GM12891 (cell line): ENCODE measurements around the gene MACROH2A1.

Source experiments
- DNase-seq: peaks from one replicate; pipeline ENCODE4 v3.0.0; 2011; ENCODE audit warnings: low spot score; ENCODE audit not compliant: insufficient read length
- FAIRE-seq: peaks from 2 replicates; lab custom pipeline; 2011; peaks lifted over from hg19 to GRCh38; lab: Jason Lieb, UNC
- PAX5 ChIP-seq: IDR thresholded peaks from 2 replicates; pipeline ENCODE4 v1.6.1; 2011; ENCODE audit warnings: low read length, moderate library complexity, mild to moderate bottlenecking; ENCODE audit not compliant: insufficient read depth, severe bottlenecking
- POLR2A ChIP-seq: IDR thresholded peaks from 2 replicates; pipeline ENCODE4 v1.6.1; 2011; ENCODE audit warnings: low read depth, low read length, control low read depth
- POLR2AphosphoS5 ChIP-seq: IDR thresholded peaks from 2 replicates; pipeline ENCODE4 v1.6.1; 2011; ENCODE audit warnings: low read depth, low read length, control low read depth
- POU2F2 ChIP-seq: IDR thresholded peaks from 2 replicates; pipeline ENCODE4 v1.6.1; 2011; ENCODE audit warnings: low read depth, mild to moderate bottlenecking, control low read depth, low read length, moderate library complexity
- SPI1 ChIP-seq: IDR thresholded peaks from 2 replicates; pipeline ENCODE4 v1.6.1; 2011; ENCODE audit warnings: low read depth, low read length, control low read depth
- TAF1 ChIP-seq: IDR thresholded peaks from 2 replicates; pipeline ENCODE4 v1.6.1; 2011; ENCODE audit warnings: low read depth, low read length, control low read depth

MACROH2A1 gene

DNA sequence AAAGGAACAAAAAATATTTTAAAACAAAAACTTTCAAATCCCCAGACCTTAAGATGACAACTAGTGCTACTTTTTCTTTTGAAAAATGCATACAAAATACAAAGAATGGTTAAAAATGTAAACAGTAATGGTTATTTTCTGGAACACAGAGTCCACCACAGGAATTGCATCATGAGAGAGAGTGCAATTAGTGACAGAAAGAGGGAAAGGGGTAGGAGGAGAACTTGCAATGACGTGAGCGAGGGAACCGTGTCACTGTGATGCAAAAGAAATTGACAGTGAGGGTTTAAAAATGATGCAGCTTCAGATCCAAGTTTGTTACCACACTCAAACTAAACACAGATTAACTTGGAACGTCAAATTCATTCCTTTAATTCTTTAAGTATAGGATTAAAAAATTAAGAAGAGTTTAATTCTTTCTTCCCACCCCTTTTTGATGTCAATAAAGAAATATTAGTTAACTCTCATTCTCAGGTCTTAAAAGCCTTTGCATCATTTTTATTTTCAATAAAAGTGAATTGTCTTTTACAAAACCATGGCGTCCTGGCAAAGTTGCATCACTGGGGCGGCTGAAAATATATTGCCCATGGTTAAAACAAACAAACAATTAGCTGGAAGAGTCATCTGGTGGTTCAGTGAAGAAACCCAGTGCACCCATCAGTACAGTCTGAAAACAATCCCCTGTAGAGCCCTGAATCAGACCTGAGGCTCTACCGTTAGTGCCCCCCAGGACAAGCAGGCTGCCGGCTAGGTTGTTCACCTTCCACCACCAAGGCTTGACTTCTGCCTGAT, 39.5 kb downstream of the MACROH2A1 start:
- DNase-seq (no peak), FAIRE-seq (peak; percentile 9)
- TF ChIP-seq PAX5 = no peak
- no peak for TF ChIP-seq TAF1
- TF ChIP-seq POLR2A = no peak
- no peak for TF ChIP-seq POU2F2
- TF ChIP-seq POLR2AphosphoS5 = no peak
- no peak for TF ChIP-seq SPI1

GRCh38 chr5:135357685-135358084, 41.3 kb downstream of the MACROH2A1 start:
- FAIRE-seq = no peak
- no peak for DNase-seq
- no peak for TF ChIP-seq POU2F2
- TF ChIP-seq SPI1 = no peak
- no peak for TF ChIP-seq POLR2A
- TF ChIP-seq PAX5 = no peak
- TF ChIP-seq TAF1 = no peak
- TF ChIP-seq POLR2AphosphoS5 = no peak

GRCh38 chr5:135356522-135357318, 42.3 kb downstream of the MACROH2A1 start:
- DNase-seq (no peak), FAIRE-seq (no peak)
- TF ChIP-seq POLR2AphosphoS5 (no peak), TAF1 (no peak), PAX5 (no peak), POU2F2 (no peak), POLR2A (no peak), SPI1 (no peak)

- no peak for DNase-seq
- TF ChIP-seq POLR2A (no peak), TAF1 (no peak), POU2F2 (no peak), SPI1 (no peak), POLR2AphosphoS5 (no peak), PAX5 (no peak)
- FAIRE-seq = no peak
Measured at GRCh38 chr5:135355169-135355568, 43.9 kb downstream of the MACROH2A1 start.

DNA sequence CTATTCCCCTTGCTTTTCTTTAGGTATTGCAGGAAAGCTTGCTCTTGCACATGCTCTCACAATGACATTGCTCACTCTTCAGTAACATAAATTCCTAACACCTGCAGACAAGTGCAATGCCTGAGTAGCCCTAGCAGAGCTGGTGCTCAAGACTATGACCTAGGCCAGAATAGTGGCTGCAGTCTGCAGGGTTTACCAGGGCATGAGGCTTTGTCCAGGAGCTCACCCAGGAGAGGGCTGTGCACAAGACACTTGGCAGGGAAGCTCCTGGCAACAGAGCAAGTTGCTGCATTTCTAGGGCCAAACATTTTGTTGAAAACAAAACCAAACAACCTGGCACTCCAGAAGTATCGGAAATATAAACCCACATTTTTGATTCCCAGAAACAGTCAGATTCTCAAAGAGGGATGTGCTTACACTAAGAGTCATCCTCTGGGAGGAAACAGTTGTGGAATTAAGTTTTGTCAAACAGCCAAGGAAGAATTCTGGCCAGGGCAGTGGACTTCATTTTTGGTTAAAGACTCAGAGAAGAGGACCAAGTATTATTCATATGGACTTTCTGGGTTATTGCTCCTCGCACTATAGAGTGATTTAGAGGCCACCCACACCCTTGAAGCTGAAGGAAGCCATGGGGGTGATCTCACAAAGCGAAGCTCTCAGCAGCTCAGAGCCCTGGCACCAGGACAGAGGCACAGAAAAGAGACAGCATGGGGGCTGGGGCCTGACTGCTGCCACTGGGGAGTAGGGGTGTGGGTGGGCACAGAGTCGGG, 44.9 kb downstream of the MACROH2A1 start:
- TF ChIP-seq POU2F2 (no peak), POLR2AphosphoS5 (no peak), TAF1 (no peak), SPI1 (no peak), POLR2A (no peak), PAX5 (no peak)
- DNase-seq = no peak
- FAIRE-seq = no peak

GRCh38 chr5:135350536-135350935, 48.5 kb downstream of the MACROH2A1 start:
- DNase-seq (no peak), FAIRE-seq (no peak)
- no peak for TF ChIP-seq POU2F2
- TF ChIP-seq PAX5 = no peak
- TF ChIP-seq TAF1 = no peak
- TF ChIP-seq POLR2AphosphoS5 = no peak
- no peak for TF ChIP-seq POLR2A
- no peak for TF ChIP-seq SPI1

DNA sequence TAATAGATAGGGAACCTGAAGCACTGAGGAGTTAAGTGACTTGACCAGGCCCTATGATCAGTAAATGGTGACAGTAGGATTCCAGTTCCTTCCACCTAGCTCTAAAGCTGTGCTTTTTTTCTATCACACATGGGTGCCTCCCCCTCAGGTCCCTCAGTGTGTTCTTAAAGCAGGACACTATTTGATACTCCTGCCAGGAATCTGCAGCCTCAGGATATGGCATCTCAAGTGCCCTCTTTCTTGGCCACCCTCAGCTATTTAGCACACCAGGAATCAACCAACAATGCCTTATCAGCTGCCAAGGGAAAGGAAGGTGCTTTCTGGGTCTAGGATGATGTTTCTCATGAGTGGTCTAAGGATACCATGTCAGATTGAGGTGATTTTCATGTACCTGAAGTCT, 49.1 kb downstream of the MACROH2A1 start:
- TF ChIP-seq TAF1 (no peak), POU2F2 (no peak), POLR2A (no peak), PAX5 (no peak), POLR2AphosphoS5 (no peak), SPI1 (no peak)
- FAIRE-seq (no peak), DNase-seq (no peak)

DNA sequence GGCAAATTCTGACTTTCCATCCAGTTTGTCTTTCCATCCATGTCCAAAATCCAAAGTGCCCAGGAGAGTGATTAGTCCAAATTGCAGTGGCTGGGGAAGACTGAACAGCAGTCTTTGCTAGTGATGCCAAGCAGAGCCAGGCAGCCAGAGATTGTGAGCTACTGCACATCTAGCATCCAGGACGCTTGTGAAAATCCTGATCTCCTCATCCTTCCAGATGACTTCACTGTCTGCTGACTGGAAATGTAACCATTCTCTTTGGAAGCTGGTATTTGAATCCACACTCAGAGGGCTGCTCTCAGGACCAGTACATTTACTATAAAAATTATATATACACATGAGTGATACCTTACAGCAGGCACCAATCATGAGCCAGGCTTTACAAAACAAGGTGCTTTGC, 49.6 kb downstream of the MACROH2A1 start:
- TF ChIP-seq POLR2A = no peak
- TF ChIP-seq TAF1 = no peak
- TF ChIP-seq SPI1 = no peak
- TF ChIP-seq PAX5 = no peak
- no peak for TF ChIP-seq POLR2AphosphoS5
- no peak for TF ChIP-seq POU2F2
- FAIRE-seq = no peak
- DNase-seq = no peak

GRCh38 chr5:135348918-135349317, 50.1 kb downstream of the MACROH2A1 start:
- FAIRE-seq = no peak
- TF ChIP-seq SPI1 (no peak), PAX5 (no peak), POU2F2 (no peak), TAF1 (no peak), POLR2AphosphoS5 (no peak), POLR2A (no peak)

More at GRCh38 chr5:135348918-135349317, 50.1 kb downstream of the MACROH2A1 start:
- DNase-seq = no peak
